SK-N-SH (cell line): ENCODE results near the gene TEKT1.

Source experiments
- POLR2AphosphoS5 ChIP-seq: IDR thresholded peaks from 2 replicates; pipeline ENCODE4 v1.6.1; 2012; ENCODE audit warnings: low read depth, low read length
- RCOR1 ChIP-seq: fragments of 150-350 bp; IDR thresholded peaks from 2 replicates; pipeline ENCODE4 v1.6.1; 2017; ENCODE audit warnings: antibody characterized with exemption, low read length
- REST ChIP-seq: IDR thresholded peaks from 2 replicates; pipeline ENCODE4 v1.6.1; 2012; ENCODE audit warnings: mild to moderate bottlenecking, low read depth, low read length, moderate library complexity
- YY1 ChIP-seq: IDR thresholded peaks from 2 replicates; pipeline ENCODE4 v1.4.0; 2012; ENCODE audit warnings: low read depth, mild to moderate bottlenecking
- TF ChIP-seq, protein P1 (sequence below): fragments of 200-600 bp; sonication (generic); IDR thresholded peaks from 2 replicates; pipeline ENCODE4 v1.6.1; 2017; ENCODE audit warnings: antibody characterized with exemption, mild to moderate bottlenecking, moderate library complexity

DNA sequence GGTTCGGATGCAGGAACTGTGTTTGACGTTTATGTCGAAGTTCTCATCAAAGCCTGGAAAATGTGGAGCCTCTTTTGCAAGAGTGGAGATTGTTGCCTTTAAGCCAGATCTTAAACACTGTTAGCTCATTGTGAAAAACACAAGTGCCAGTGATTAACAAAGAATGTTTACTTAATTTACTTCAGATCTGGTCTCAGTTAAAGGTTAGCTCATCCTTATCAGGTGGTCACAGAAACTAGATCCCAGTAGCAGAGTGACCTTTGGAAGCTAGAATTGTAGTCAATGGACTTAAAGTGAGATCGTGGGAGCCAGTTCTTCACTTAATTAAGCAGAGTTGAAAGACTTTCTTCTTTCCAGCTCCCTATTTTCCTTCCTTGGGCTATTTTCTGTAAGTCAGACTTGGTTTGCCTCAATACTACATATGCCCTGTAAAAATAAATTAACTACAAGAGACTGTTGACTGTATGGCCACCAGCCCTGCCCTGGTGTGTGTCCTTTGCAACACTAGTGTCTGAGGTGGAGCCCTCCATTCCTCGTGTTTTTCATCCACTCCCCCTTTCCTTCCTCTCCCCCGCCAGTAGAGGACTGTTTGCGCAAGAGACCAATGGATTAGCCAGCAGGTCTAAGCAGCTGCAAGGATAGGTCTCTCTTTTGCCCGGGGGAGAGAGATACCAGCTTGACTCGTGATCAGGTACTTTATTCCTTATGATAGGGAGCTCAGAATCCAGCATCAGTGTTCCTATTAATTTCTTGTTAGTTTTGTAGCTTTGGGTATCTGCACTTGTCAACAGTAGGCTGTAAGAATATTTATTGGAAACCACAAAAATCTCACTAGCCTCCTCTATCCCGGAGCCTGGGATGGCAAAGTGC lies 35.3 kb downstream of the TEKT1 start:
- TF ChIP-seq YY1, result no peak
- TF ChIP-seq, protein P1, sequence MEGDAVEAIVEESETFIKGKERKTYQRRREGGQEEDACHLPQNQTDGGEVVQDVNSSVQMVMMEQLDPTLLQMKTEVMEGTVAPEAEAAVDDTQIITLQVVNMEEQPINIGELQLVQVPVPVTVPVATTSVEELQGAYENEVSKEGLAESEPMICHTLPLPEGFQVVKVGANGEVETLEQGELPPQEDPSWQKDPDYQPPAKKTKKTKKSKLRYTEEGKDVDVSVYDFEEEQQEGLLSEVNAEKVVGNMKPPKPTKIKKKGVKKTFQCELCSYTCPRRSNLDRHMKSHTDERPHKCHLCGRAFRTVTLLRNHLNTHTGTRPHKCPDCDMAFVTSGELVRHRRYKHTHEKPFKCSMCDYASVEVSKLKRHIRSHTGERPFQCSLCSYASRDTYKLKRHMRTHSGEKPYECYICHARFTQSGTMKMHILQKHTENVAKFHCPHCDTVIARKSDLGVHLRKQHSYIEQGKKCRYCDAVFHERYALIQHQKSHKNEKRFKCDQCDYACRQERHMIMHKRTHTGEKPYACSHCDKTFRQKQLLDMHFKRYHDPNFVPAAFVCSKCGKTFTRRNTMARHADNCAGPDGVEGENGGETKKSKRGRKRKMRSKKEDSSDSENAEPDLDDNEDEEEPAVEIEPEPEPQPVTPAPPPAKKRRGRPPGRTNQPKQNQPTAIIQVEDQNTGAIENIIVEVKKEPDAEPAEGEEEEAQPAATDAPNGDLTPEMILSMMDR, result no peak
- TF ChIP-seq REST, result no peak
- TF ChIP-seq POLR2AphosphoS5, result no peak
- TF ChIP-seq RCOR1, result no peak
